ENCODE data around the gene ERCC6L2. TPM values are rescaled to one million over a fixed set of nuclear protein-coding genes. Genes with fewer than 3 reads are reported as not detected.

The ERCC6L2 gene
- polyA plus RNA-seq, 1 donor from 2014 or later: 72.6 TPM

DNA sequence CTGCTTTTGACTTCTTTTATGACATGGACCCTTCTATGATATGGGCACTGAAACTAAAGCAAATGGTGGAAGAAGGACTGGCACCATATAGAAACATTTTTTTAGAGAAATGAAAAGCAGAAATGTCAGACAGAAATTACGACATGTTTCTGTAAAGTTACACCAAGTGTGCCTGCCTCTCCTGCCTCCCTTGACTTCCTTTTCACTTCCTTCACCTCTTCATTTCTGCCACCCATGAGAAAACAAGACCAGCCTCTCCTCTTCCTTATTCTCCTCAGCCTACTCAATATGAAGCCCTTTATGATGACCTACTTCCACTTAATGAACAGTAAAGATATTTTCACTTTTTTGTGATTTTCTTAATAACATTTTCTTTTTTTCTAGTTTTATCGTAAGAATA lies 44.5 kb downstream of the ERCC6L2 start:
- H3K79me2 ChIP-seq (replicated peaks; ENCODE audit: insufficient read depth, low read length): peaks cover under 1% of the 10 kb centered on the region
- H2AFZ ChIP-seq (ENCODE audit: low read depth, low read length): no peak overlapping the region
- H3F3A ChIP-seq (ENCODE audit: insufficient read depth, low read length, poor library complexity, severe bottlenecking): no peaks in the 10 kb centered on the region
- H3K4me3 ChIP-seq (ENCODE audit: low read length): no peak overlapping the region
- no peak overlapping the region for H3K27ac ChIP-seq (ENCODE audit: low read length)
- H3K4me2 ChIP-seq (ENCODE audit: low read length): no peak overlapping the region
- no peak overlapping the region for H3K9ac ChIP-seq (ENCODE audit: low read length)
- no peaks in the 10 kb centered on the region for H3K9me3 ChIP-seq (ENCODE audit: low read length)
- TF ChIP-seq EP300 (conservative IDR thresholded peaks at IDR 0.05; ENCODE audit: poor library complexity, severe bottlenecking) (no peak), RAD21 (conservative IDR thresholded peaks at IDR 0.05) (no peak), MXI1 (conservative IDR thresholded peaks at IDR 0.05; ENCODE audit: poor library complexity, severe bottlenecking) (no peak), TAF1 (IDR thresholded peaks at IDR 0.05; ENCODE audit: low read depth) (no peak), EZH2 (IDR thresholded peaks at IDR 0.05; ENCODE audit: borderline replicate concordance, insufficient read depth, low read length, poor library complexity, severe bottlenecking) (no peak), POLR2AphosphoS5 (IDR thresholded peaks at IDR 0.05) (no peak), REST (IDR thresholded peaks at IDR 0.05; ENCODE audit: borderline replicate concordance) (no peak), SMC3 (conservative IDR thresholded peaks at IDR 0.05; ENCODE audit: poor library complexity) (no peak)
- TF ChIP-seq, protein P1, sequence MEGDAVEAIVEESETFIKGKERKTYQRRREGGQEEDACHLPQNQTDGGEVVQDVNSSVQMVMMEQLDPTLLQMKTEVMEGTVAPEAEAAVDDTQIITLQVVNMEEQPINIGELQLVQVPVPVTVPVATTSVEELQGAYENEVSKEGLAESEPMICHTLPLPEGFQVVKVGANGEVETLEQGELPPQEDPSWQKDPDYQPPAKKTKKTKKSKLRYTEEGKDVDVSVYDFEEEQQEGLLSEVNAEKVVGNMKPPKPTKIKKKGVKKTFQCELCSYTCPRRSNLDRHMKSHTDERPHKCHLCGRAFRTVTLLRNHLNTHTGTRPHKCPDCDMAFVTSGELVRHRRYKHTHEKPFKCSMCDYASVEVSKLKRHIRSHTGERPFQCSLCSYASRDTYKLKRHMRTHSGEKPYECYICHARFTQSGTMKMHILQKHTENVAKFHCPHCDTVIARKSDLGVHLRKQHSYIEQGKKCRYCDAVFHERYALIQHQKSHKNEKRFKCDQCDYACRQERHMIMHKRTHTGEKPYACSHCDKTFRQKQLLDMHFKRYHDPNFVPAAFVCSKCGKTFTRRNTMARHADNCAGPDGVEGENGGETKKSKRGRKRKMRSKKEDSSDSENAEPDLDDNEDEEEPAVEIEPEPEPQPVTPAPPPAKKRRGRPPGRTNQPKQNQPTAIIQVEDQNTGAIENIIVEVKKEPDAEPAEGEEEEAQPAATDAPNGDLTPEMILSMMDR (IDR thresholded peaks at IDR 0.05; ENCODE audit: poor library complexity, severe bottlenecking): no peak
- no peaks in the 10 kb centered on the region for H3K27me3 ChIP-seq (ENCODE audit: insufficient read depth, low read depth, low read length)
- H3K9me2 ChIP-seq (ENCODE audit: insufficient read depth, low read length): no peaks in the 10 kb centered on the region
- peaks cover 18% of the 10 kb centered on the region for H3K36me3 ChIP-seq (ENCODE audit: insufficient read depth, low read length)
- no peaks in the 10 kb centered on the region for H4K20me1 ChIP-seq (ENCODE audit: insufficient read depth)

GRCh38 chr9:95923794-95924193 lies 48.3 kb downstream of the ERCC6L2 start:
- H3K27me3 ChIP-seq (ENCODE audit: insufficient read depth, low read depth, low read length): no peaks in the 10 kb centered on the region
- H3K27ac ChIP-seq (ENCODE audit: low read length): no peak overlapping the region
- TF ChIP-seq MXI1 (conservative IDR thresholded peaks at IDR 0.05; ENCODE audit: poor library complexity, severe bottlenecking): no peak
- TF ChIP-seq, protein P1 (IDR thresholded peaks at IDR 0.05; ENCODE audit: poor library complexity, severe bottlenecking): no peak
- TF ChIP-seq POLR2AphosphoS5 (IDR thresholded peaks at IDR 0.05): no peak
- no peak for TF ChIP-seq RAD21 (conservative IDR thresholded peaks at IDR 0.05)
- no peak for TF ChIP-seq REST (IDR thresholded peaks at IDR 0.05; ENCODE audit: borderline replicate concordance)
- no peak for TF ChIP-seq EZH2 (IDR thresholded peaks at IDR 0.05; ENCODE audit: borderline replicate concordance, insufficient read depth, low read length, poor library complexity, severe bottlenecking)
- TF ChIP-seq EP300 (conservative IDR thresholded peaks at IDR 0.05; ENCODE audit: poor library complexity, severe bottlenecking): no peak
- no peak for TF ChIP-seq SMC3 (conservative IDR thresholded peaks at IDR 0.05; ENCODE audit: poor library complexity)
- TF ChIP-seq TAF1 (IDR thresholded peaks at IDR 0.05; ENCODE audit: low read depth): no peak
- H3K9me3 ChIP-seq (ENCODE audit: low read length): no peaks in the 10 kb centered on the region
- no peaks in the 10 kb centered on the region for H3K79me2 ChIP-seq (replicated peaks; ENCODE audit: insufficient read depth, low read length)
- H3F3A ChIP-seq (ENCODE audit: insufficient read depth, low read length, poor library complexity, severe bottlenecking): no peaks in the 10 kb centered on the region
- H3K9me2 ChIP-seq (ENCODE audit: insufficient read depth, low read length): no peaks in the 10 kb centered on the region
- H3K4me3 ChIP-seq (ENCODE audit: low read length): no peak overlapping the region
- H3K36me3 ChIP-seq (ENCODE audit: insufficient read depth, low read length): peaks cover 20% of the 10 kb centered on the region
- H2AFZ ChIP-seq (ENCODE audit: low read depth, low read length): no peak overlapping the region
- H3K9ac ChIP-seq (ENCODE audit: low read length): no peak overlapping the region
- no peak overlapping the region for H3K4me2 ChIP-seq (ENCODE audit: low read length)
- H4K20me1 ChIP-seq (ENCODE audit: insufficient read depth): no peaks in the 10 kb centered on the region

All from neural cell (in vitro differentiated cells).